HepG2 (cell line): Measurements from ENCODE around the gene HINFP. TPM values are rescaled to one million over a fixed set of nuclear protein-coding genes. Genes with fewer than 3 reads are reported as not detected.
A peak's percentile ranks its signal among the peaks of the same experiment; 100 is the strongest.

ENCODE experiments used
- ATAC-seq: fragments of 200-7000 bp; cut with Tn5 transposase; 3 replicates; pipeline ENCODE4 v1.9.1; 2020; ENCODE audit warnings: mild to moderate bottlenecking, moderate library complexity
- BruUV-seq: library from RNA; stranded (reverse); fragments of 400-500 nt; replicated peaks from 2 replicates; lab custom pipeline; 2021; lab: Mats Ljungman, UMichigan
- CTCF ChIA-PET: fragments of 300-600 bp; formaldehyde crosslinking; extraction: SDS; loops from one replicate; lab custom pipeline; 2021; ENCODE audit warnings: low total read pairs, inconsistent platforms, low intra/inter-chr PET ratio; lab: Yijun Ruan, JAX
- POLR2A ChIA-PET: fragments of 350-600 bp; sonication (Branson Sonifier 250); formaldehyde crosslinking; loops from one replicate; lab custom pipeline; 2020; ENCODE audit warnings: antibody characterized with exemption, inconsistent platforms; lab: Yijun Ruan, JAX
- DNase-seq: peaks from one replicate; pipeline ENCODE4 v3.0.0-alpha.2; 2015; ENCODE audit warnings: low spot score
- FAIRE-seq: peaks from 3 replicates; lab custom pipeline; 2011; peaks lifted over from hg19 to GRCh38; lab: Jason Lieb, UNC
- H2AFZ ChIP-seq: one replicate; pipeline ENCODE4 v1.6.1; 2011; ENCODE audit warnings: low read length, inconsistent platforms
- H3K27ac ChIP-seq: fragments of 300-600 bp; 3 replicates; pipeline ENCODE4 v1.8.0; 2011; ENCODE audit warnings: mixed run types, mild to moderate bottlenecking, mixed read lengths, low read length, inconsistent platforms; ENCODE audit not compliant: insufficient read depth; ENCODE audit errors: extremely low read length
- H3K27me3 ChIP-seq, 2 experiments: fragments of 200-600 bp in 1 of 2; 2 replicates in 1 of 2; 3 replicates in 1 of 2; pipeline versions ENCODE4 v1.6.0 to v1.8.0; 2011; ENCODE audit warnings: low read length in 2 of 2, mild to moderate bottlenecking in 2 of 2, moderate library complexity in 2 of 2, inconsistent platforms in 1 of 2; ENCODE audit not compliant: insufficient read depth in 2 of 2, control insufficient read depth in 1 of 2
- H3K36me3 ChIP-seq, 2 experiments: fragments of 200-600 bp in 1 of 2; replicated peaks in 1 of 2; 2 replicates in 1 of 2; 3 replicates in 1 of 2; pipeline versions ENCODE4 v1.5.1 to v1.8.0; 2011; ENCODE audit warnings: low read length in 2 of 2, inconsistent platforms in 1 of 2; ENCODE audit not compliant: insufficient read depth in 2 of 2, control insufficient read depth in 1 of 2
- H3K4me1 ChIP-seq: 2 replicates; pipeline ENCODE4 v1.5.1; 2012; ENCODE audit warnings: low read length, inconsistent platforms; ENCODE audit not compliant: insufficient read depth
- H3K4me2 ChIP-seq: 2 replicates; pipeline ENCODE4 v1.6.0; 2011; ENCODE audit warnings: low read depth, low read length, inconsistent platforms
- H3K4me3 ChIP-seq, 3 experiments: fragments of 200-600 bp in 1 of 3; sonication (generic), shearing (Covaris generic) in 1 of 3; replicated peaks in 1 of 3; 2 replicates each; pipeline ENCODE4 v1.5.1; 2011 to 2016; ENCODE audit warnings: low read length in 3 of 3, inconsistent platforms in 2 of 3, low read depth in 2 of 3, mild to moderate bottlenecking in 2 of 3, control low read depth in 1 of 3, mixed read lengths in 1 of 3; ENCODE audit not compliant: insufficient read depth in 1 of 3
- H3K79me2 ChIP-seq: one replicate; pipeline ENCODE4 v1.6.1; 2011; ENCODE audit warnings: low read length, inconsistent platforms; ENCODE audit not compliant: insufficient read depth
- H3K9ac ChIP-seq: 2 replicates; pipeline ENCODE4 v1.6.0; 2011; ENCODE audit warnings: mild to moderate bottlenecking, low read depth, low read length, inconsistent platforms; ENCODE audit not compliant: insufficient read depth
- H3K9me3 ChIP-seq: 2 replicates; pipeline ENCODE4 v1.5.1; 2012; ENCODE audit warnings: mild to moderate bottlenecking, low read length
- H4K20me1 ChIP-seq: 2 replicates; pipeline ENCODE4 v1.6.0; 2011; ENCODE audit warnings: inconsistent platforms, mild to moderate bottlenecking, low read length, moderate library complexity; ENCODE audit not compliant: insufficient read depth
- BORCS8-MEF2B ChIP-seq: sonication (generic); formaldehyde crosslinking; IDR thresholded peaks from 2 replicates; pipeline ENCODE4 v1.8.0; 2022; ENCODE audit warnings: mild to moderate bottlenecking, missing genetic modification reagents
- CBX2 ChIP-seq, 2 experiments: fragments of 200-600 bp in 1 of 2; sonication (generic); formaldehyde crosslinking in 1 of 2; IDR thresholded peaks; 2 replicates each; pipeline versions ENCODE4 v1.7.0 to v1.8.1; 2018 to 2022; ENCODE audit warnings: low read depth in 2 of 2, low read length in 1 of 2, mild to moderate bottlenecking in 1 of 2, missing genetic modification reagents in 1 of 2
- FOSL1 ChIP-seq: sonication (generic); formaldehyde crosslinking; IDR thresholded peaks from 2 replicates; pipeline ENCODE4 v1.9.0; 2021; ENCODE audit warnings: missing genetic modification reagents, borderline replicate concordance
- MAFK ChIP-seq, 2 experiments: IDR thresholded peaks in 1 of 2; conservative IDR thresholded peaks in 1 of 2; 2 replicates each; pipeline ENCODE4 v1.6.1; 2011; ENCODE audit warnings: improper control_type of control experiment in 2 of 2, low read length in 2 of 2
- MLLT10 ChIP-seq: sonication (generic); formaldehyde crosslinking; IDR thresholded peaks from 2 replicates; pipeline ENCODE4 v1.4.0; 2020; ENCODE audit warnings: missing genetic modification reagents
- MYC ChIP-seq: sonication (generic); formaldehyde crosslinking; IDR thresholded peaks from 2 replicates; pipeline ENCODE4 v1.9.0; 2021; ENCODE audit warnings: missing genetic modification reagents, borderline replicate concordance
- THAP7 ChIP-seq: sonication (generic); formaldehyde crosslinking; IDR thresholded peaks from 2 replicates; pipeline ENCODE4 v1.8.1; 2023; ENCODE audit warnings: mild to moderate bottlenecking, missing genetic modification reagents
- YY1 ChIP-seq: IDR thresholded peaks from 2 replicates; pipeline ENCODE4 v1.6.1; 2011; ENCODE audit warnings: low read length, low read depth, moderate library complexity, mild to moderate bottlenecking; ENCODE audit not compliant: insufficient read depth, insufficient replicate concordance
- ZFY ChIP-seq: sonication (generic); formaldehyde crosslinking; IDR thresholded peaks from 2 replicates; pipeline ENCODE4 v1.4.0; 2020; ENCODE audit warnings: missing genetic modification reagents
- ZIK1 ChIP-seq: sonication (generic); formaldehyde crosslinking; IDR thresholded peaks from 2 replicates; pipeline ENCODE4 v1.5.0; 2020; ENCODE audit warnings: mild to moderate bottlenecking, low read depth, missing genetic modification reagents, borderline replicate concordance
- ZNF354B ChIP-seq: sonication (generic); formaldehyde crosslinking; IDR thresholded peaks from 2 replicates; pipeline ENCODE4 v1.8.0; 2022; ENCODE audit warnings: mild to moderate bottlenecking, missing genetic modification reagents
- ZNF567 ChIP-seq: sonication (generic); formaldehyde crosslinking; IDR thresholded peaks from 2 replicates; pipeline ENCODE4 v1.8.1; 2023; ENCODE audit warnings: mild to moderate bottlenecking, missing genetic modification reagents, borderline replicate concordance
- ZNF614 ChIP-seq: IDR thresholded peaks from 2 replicates; pipeline ENCODE4 v1.6.1; 2018; ENCODE audit warnings: missing biosample characterization, missing genetic modification reagents, inconsistent platforms, borderline replicate concordance
- ZNF652 ChIP-seq: IDR thresholded peaks from 2 replicates; pipeline ENCODE4 v1.6.1; 2016; ENCODE audit warnings: low read depth, borderline replicate concordance
- ZNF737 ChIP-seq: sonication (generic); formaldehyde crosslinking; IDR thresholded peaks from 2 replicates; pipeline ENCODE4 v1.5.0; 2020; ENCODE audit warnings: missing genetic modification reagents, mild to moderate bottlenecking, borderline replicate concordance
- ZNF776 ChIP-seq: sonication (generic); formaldehyde crosslinking; IDR thresholded peaks from 2 replicates; pipeline ENCODE4 v1.4.0; 2020; ENCODE audit warnings: mild to moderate bottlenecking, missing genetic modification reagents
- whole genome bisulfite sequencing: methylation state at CpG from one replicate; pipeline ENCODE4 v1.1.6; 2017; ENCODE audit warnings: low lambda C conversion rate; 5-methylcytosine and 5-hydroxymethylcytosine counted together
- in situ Hi-C: cut with HindIII; loops from 2 replicates; pipeline ENCODE4 v1.10.0; 2017; ENCODE audit warnings: low pct_unique_long_range_greater_than_20kb; ENCODE audit not compliant: extremely low pct_ligation_motif_present
- intact Hi-C: fragments of 100-400 bp; cut with micrococcal nuclease; formaldehyde crosslinking; loops from one replicate; pipeline ENCODE4 v1.10.0; 2022; ENCODE audit not compliant: unreplicated experiment
- polyA plus RNA-seq, 8 experiments: library from polyadenylated mRNA; depleted of rRNA in 3 of 8; stranded (reverse) in 7 of 8; unstranded in 1 of 8; fragments of >200 nt; fragmentation: Illumina TruSeq in 4 of 8; extraction: Trizol in 4 of 8; gene quantifications; 2 replicates each; pipeline versions ENCODE4 v1.2.1 to v1.2.3, GENCODE V29; 2011 to 2016; ENCODE audit warnings: low read depth in 4 of 8, missing spikeins in 1 of 8, mixed read lengths in 1 of 8; ENCODE audit not compliant: insufficient read depth in 1 of 8
- total RNA-seq, 5 experiments: library from RNA; depleted of rRNA; stranded (reverse); fragments of >200 nt; fragmentation: Illumina TruSeq; extraction: Trizol; gene quantifications; 2 replicates each; pipeline ENCODE4 v1.2.3, GENCODE V29; 2016; ENCODE audit warnings: low read depth in 1 of 5
- TF ChIP-seq, protein P1 (sequence below): sonication (generic); formaldehyde crosslinking; IDR thresholded peaks from 2 replicates; pipeline ENCODE4 v1.5.0; 2020; ENCODE audit warnings: mild to moderate bottlenecking, missing genetic modification reagents, moderate library complexity
- TF ChIP-seq, protein P2 (sequence below): sonication (generic); formaldehyde crosslinking; IDR thresholded peaks from 2 replicates; pipeline ENCODE4 v1.8.1; 2023; ENCODE audit warnings: mild to moderate bottlenecking, missing genetic modification reagents, borderline replicate concordance

HINFP gene
- total and polyA plus RNA-seq, 2 of the 13 experiments (the other 11 are each of a cell fraction or from before 2014, with no cell fraction given): 15.1 to 21.4 TPM

DNA sequence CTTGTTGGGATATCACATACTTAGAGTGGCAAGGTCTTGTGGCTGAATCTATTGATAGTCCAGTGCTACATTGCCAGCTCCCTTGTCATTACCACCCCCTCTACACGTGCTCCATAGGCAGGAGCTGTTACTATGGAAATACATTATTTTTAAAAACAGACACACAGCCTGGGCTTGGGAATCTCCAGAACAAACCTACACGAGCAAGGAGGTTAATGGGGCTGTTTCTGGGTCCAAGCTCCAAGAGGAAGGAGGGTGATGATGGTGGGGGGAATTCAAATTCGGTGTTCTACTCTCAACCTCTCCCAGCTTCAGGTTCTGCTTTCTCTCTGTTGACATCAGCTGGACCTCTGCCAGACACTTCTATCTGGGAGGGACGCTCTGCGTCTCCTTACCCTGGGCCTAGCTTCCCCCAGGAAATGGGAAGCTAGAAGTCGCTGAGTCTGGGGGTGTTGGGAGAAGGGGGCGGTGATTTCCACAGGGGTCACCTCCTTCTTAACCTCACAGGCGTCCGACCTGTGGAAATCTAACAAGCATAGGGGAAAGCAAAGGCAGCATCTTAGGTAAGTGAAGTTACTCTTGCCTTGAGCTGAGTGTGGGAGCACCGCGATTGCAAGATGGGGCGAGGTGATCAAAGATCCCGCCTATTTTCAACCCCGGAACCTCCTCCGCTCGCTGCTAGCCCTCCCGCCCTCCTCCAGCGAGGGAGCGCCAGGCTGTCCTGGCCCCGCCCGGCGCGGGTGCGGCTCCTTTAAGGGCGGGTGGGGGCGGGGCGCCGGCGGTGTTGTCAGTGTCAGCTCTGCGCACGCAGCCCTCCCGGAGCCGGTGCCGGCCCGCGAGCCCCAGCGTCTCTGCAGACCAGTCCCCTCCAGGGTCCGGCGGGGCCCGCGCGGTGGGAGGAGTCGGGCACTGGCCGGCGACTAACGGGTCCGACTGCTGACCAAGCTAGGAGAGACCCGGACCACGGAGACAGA is 14.5 kb upstream of the HINFP start, which contains the start of gene C2CD2L (continued):
- TF ChIP-seq MLLT10 (CRISPR knock-in tag): no peak
- no peak for TF ChIP-seq ZNF652
- TF ChIP-seq, protein P1, sequence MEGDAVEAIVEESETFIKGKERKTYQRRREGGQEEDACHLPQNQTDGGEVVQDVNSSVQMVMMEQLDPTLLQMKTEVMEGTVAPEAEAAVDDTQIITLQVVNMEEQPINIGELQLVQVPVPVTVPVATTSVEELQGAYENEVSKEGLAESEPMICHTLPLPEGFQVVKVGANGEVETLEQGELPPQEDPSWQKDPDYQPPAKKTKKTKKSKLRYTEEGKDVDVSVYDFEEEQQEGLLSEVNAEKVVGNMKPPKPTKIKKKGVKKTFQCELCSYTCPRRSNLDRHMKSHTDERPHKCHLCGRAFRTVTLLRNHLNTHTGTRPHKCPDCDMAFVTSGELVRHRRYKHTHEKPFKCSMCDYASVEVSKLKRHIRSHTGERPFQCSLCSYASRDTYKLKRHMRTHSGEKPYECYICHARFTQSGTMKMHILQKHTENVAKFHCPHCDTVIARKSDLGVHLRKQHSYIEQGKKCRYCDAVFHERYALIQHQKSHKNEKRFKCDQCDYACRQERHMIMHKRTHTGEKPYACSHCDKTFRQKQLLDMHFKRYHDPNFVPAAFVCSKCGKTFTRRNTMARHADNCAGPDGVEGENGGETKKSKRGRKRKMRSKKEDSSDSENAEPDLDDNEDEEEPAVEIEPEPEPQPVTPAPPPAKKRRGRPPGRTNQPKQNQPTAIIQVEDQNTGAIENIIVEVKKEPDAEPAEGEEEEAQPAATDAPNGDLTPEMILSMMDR (CRISPR knock-in tag): no peak
- TF ChIP-seq FOSL1: no peak
- TF ChIP-seq, protein P2, sequence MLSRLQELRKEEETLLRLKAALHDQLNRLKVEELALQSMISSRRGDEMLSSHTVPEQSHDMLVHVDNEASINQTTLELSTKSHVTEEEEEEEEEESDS (CRISPR knock-in tag): no peak

DNA sequence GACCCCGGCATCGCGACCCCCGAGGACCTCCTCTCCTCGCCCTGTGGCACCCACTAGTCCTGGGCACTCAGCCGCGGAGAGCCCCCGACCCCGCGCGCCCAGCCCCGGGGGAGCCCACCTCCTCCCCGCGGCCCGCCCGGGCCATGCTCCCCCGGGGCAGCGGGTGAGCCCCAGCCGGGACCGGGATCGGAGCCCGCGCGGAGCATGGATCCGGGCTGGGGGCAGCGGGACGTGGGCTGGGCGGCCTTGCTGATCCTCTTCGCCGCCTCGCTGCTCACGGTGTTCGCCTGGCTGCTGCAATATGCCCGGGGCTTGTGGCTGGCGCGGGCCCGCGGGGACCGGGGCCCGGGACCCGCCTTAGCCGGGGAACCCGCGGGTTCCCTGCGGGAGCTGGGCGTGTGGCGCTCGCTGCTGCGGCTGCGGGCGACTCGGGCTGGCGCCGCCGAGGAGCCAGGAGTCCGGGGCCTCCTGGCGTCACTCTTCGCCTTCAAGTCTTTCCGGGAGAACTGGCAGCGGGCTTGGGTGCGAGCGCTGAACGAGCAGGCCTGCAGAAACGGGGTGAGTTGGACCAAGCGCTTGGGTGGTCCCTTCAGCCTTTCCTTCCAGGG is 13.7 kb upstream of the HINFP start:
- Histone ChIP-seq H3K36me3 (peaks cover 1 to 18% of the 10 kb centered on the region in 2 experiments), H3K27me3 (no peaks in the 10 kb centered on the region; a peak in 1 of 5 replicates), H3K4me1 (peaks cover 40% of the 10 kb centered on the region), H2AFZ (no peak overlapping the region), H3K4me2 (peak overlapping the region; percentile 82), H3K9me3 (no peaks in the 10 kb centered on the region), H3K27ac (peak overlapping the region; percentile 65), H3K9ac (peak overlapping the region; percentile 77), H3K79me2 (no peaks in the 10 kb centered on the region), H3K4me3 (peak overlapping the region; percentile 68 to 86 (median 85)), H4K20me1 (no peaks in the 10 kb centered on the region)
- ChIA-PET POLR2A (interaction anchor here (0.7 to 4.2 kb wide), 12 partner anchors 11 to 315 kb away, joined by 3 to 75 read pairs (median 8); partner anchors contain the start of genes HINFP, HMBS, NLRX1 and VPS11), CTCF (no interaction called here)
- no TSS peak for BruUV-seq
- in situ Hi-C loops: no loop called here
- intact Hi-C loops: loop anchor here (5.0 kb wide), 1 partner anchor 90 kb away; no protein-coding TSS in a partner anchor
- peak; percentile 16 for ATAC-seq
- FAIRE-seq: no peak
- 0% methylated on average over 3 of the region's 65 CpGs for WGBS
- no peak for DNase-seq
- TF ChIP-seq BORCS8-MEF2B (no peak), MAFK (conservative IDR thresholded peaks at IDR 0.05 in 1 of 2, IDR thresholded peaks at IDR 0.05 in 1 of 2; ENCODE audit: low read length in 2 of 2) (no peak), ZFY (CRISPR knock-in tag) (peak; percentile 22), CBX2 (IDR thresholded peaks at IDR 0.05; ENCODE audit: low read depth, low read length) (no peak), CBX2 (CRISPR knock-in tag; IDR thresholded peaks at IDR 0.05; ENCODE audit: low read depth) (no peak), ZNF737 (CRISPR knock-in tag) (no peak), MYC (CRISPR knock-in tag) (peak; percentile 3; the same call in 1 of the 2 replicates), ZNF354B (CRISPR knock-in tag) (no peak), ZNF567 (CRISPR knock-in tag) (no peak), ZIK1 (0 out of 2 replicates have a peak, but pooled peaks have one; percentile 37), YY1 (no peak), ZNF614 (no peak), THAP7 (CRISPR knock-in tag) (0 out of 2 replicates have a peak, but pooled peaks have one; percentile 10), ZNF776 (CRISPR knock-in tag) (no peak)
